ENCODE results near the gene AKAP8L. TPM values are rescaled to one million over a fixed set of nuclear protein-coding genes. Genes with fewer than 3 reads are reported as not detected.
"Not testable (repeated sequence)": the region's sequence is repeated elsewhere in the genome, so short reads cannot be mapped to it uniquely, and the experiment has no call there.

The AKAP8L gene
- total RNA-seq, 1 experiment from 2014 or later: 231 TPM

- TF ChIP-seq ARID4B (CRISPR knock-in tag; IDR thresholded peaks at IDR 0.05; ENCODE audit: borderline replicate concordance) (no peak), HMGXB4 (CRISPR knock-in tag; IDR thresholded peaks at IDR 0.05) (no peak), TEAD4 (CRISPR knock-in tag; IDR thresholded peaks at IDR 0.05) (no peak), IRF1 (CRISPR knock-in tag; IDR thresholded peaks at IDR 0.05) (no peak), ZSCAN18 (CRISPR knock-in tag; IDR thresholded peaks at IDR 0.05) (no peak), E2F4 (CRISPR knock-in tag; IDR thresholded peaks at IDR 0.05; ENCODE audit: borderline replicate concordance, low read depth) (no peak), PREB (CRISPR knock-in tag; IDR thresholded peaks at IDR 0.05; ENCODE audit: borderline replicate concordance) (no peak)
These were observed 22.4 kb downstream of the AKAP8L start (continued) for GRCh38 chr19:15396436-15396835.

- DNase-seq (ENCODE audit: low spot score); H3K27ac Mint-ChIP-seq; H3K4me1 Mint-ChIP-seq; H3K27me3 Mint-ChIP-seq (ENCODE audit: low read depth); H3K4me3 Mint-ChIP-seq; H3K9me3 Mint-ChIP-seq; ATAC-seq; POLR2A ChIA-PET: not testable (repeated sequence)
- CTCF ChIA-PET: interaction anchor here (1.3 kb wide), 1 partner anchor 15 kb away, joined by 3 read pairs; no protein-coding TSS in a partner anchor
- H3K36me3 Mint-ChIP-seq: peaks cover 66% of the 10 kb centered on the region
These were observed 23.5 kb downstream of the AKAP8L start for GRCh38 chr19:15395251-15395650.

GRCh38 chr19:15394426-15394825, 24.4 kb downstream of the AKAP8L start:
- POLR2A ChIA-PET: no interaction called here
- DNase-seq (ENCODE audit: low spot score) (no peak), ATAC-seq (no peak)
- no peaks in the 10 kb centered on the region for H3K4me1 Mint-ChIP-seq
- H3K4me3 Mint-ChIP-seq: no peak overlapping the region
- peaks cover 65% of the 10 kb centered on the region for H3K36me3 Mint-ChIP-seq
- no peaks in the 10 kb centered on the region for H3K9me3 Mint-ChIP-seq
- H3K27me3 Mint-ChIP-seq (ENCODE audit: low read depth): no peaks in the 10 kb centered on the region
- no peak overlapping the region for H3K27ac Mint-ChIP-seq
- CTCF ChIA-PET: interaction anchor here (0.5 to 1.3 kb wide), 2 partner anchors 14 to 72 kb away, joined by 3 to 4 read pairs; no protein-coding TSS in a partner anchor
- no peak for TF ChIP-seq MAX (CRISPR knock-in tag; IDR thresholded peaks at IDR 0.05)
- TF ChIP-seq NFYB (CRISPR knock-in tag; conservative IDR thresholded peaks at IDR 0.05; ENCODE audit: low read depth): no peak
- no peak for TF ChIP-seq AR (CRISPR knock-in tag; IDR thresholded peaks at IDR 0.05)
- TF ChIP-seq TEAD4 (CRISPR knock-in tag; IDR thresholded peaks at IDR 0.05): no peak
- TF ChIP-seq SP1 (CRISPR knock-in tag; conservative IDR thresholded peaks at IDR 0.05): no peak
- TF ChIP-seq ZBTB43 (CRISPR knock-in tag; IDR thresholded peaks at IDR 0.05): no peak
- no peak for TF ChIP-seq ERG (CRISPR knock-in tag; IDR thresholded peaks at IDR 0.05)
- no peak for TF ChIP-seq GTF2I (CRISPR knock-in tag; conservative IDR thresholded peaks at IDR 0.05)
- TF ChIP-seq SOX15 (CRISPR knock-in tag; IDR thresholded peaks at IDR 0.05): no peak
- TF ChIP-seq ZNF138 (CRISPR knock-in tag; conservative IDR thresholded peaks at IDR 0.05): no peak
